HAP-1 (cell line): ENCODE data around the gene SLC16A8.

Experiments
- DNase-seq, 2 experiments: peaks; one replicate each; pipeline ENCODE4 v3.0.0-alpha.2; 2016 to 2020; ENCODE audit warnings: low spot score in 2 of 2
- H3K27me3 ChIP-seq: fragments of 250-450 bp; sonication (Bioruptor Pico); 2 replicates; pipeline ENCODE4 v1.5.1; 2020; ENCODE audit warnings: low read depth, mild to moderate bottlenecking, moderate library complexity
- H3K36me3 ChIP-seq: fragments of 250-450 bp; sonication (Bioruptor Pico); replicated peaks from 2 replicates; pipeline ENCODE4 v1.5.1; 2020; ENCODE audit warnings: mild to moderate bottlenecking
- H3K4me1 ChIP-seq: fragments of 250-450 bp; sonication (Bioruptor Pico); 2 replicates; pipeline ENCODE4 v1.5.1; 2020; ENCODE audit warnings: mild to moderate bottlenecking
- H3K4me3 ChIP-seq: fragments of 250-450 bp; sonication (Bioruptor Pico); 2 replicates; pipeline ENCODE4 v1.5.1; 2020; ENCODE audit warnings: mild to moderate bottlenecking, moderate library complexity
- H3K9me3 ChIP-seq: fragments of 250-450 bp; sonication (Bioruptor Pico); 2 replicates; pipeline ENCODE4 v1.5.1; 2020; ENCODE audit warnings: mild to moderate bottlenecking, moderate library complexity
- in situ Hi-C: fragments of 300-500 bp; cut with MboI; formaldehyde crosslinking; loops from 3 replicates; pipeline ENCODE4 v1.14.3; 2020; ENCODE audit warnings: low sequenced_read_pairs, inconsistent platforms, mixed read lengths

SLC16A8 gene, protein sequence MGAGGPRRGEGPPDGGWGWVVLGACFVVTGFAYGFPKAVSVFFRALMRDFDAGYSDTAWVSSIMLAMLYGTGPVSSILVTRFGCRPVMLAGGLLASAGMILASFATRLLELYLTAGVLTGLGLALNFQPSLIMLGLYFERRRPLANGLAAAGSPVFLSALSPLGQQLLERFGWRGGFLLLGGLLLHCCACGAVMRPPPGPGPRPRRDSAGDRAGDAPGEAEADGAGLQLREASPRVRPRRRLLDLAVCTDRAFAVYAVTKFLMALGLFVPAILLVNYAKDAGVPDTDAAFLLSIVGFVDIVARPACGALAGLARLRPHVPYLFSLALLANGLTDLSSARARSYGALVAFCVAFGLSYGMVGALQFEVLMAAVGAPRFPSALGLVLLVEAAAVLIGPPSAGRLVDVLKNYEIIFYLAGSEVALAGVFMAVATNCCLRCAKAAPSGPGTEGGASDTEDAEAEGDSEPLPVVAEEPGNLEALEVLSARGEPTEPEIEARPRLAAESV

DNA sequence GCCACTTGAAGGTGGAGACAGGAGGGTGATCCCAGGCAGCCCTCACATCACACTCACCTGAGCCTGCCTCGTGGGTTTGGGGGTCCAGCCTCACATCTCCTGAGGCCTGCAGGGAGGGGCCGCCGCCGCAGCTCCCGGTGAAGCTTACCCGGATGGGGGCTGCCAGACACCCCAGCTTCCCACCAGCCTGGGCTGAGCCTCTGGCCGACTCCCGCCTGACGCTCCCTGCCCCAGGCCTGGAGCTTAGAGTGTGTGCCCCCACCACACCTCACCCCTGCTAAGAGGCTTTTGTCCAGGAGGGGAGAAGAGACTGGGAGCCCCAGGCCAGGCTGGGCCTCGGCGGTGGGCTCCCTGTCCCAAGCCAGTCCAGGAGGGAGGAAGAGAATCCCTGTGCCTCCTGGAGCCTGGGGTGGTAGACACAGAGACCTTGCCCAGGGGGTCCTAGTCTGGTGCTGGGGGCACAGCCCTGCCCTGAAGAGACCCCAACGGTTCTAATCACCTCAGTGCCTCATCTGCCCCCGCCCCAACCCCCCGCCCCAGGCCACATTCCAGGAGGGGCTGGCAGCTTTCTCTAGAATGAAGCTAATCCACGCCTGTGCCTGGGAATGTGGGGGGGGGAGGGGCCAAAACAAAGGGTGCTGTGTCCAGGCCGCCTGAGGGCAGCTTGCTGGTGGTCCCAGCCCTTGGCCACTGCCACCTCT is at the start of gene SLC16A8:
SLC16A8 (minus strand) TSS at position 254 of the 701 bp plus-strand sequence. CDS start 1,311 bp downstream, outside the sequence.
- Histone ChIP-seq H3K4me3 (no peak within 1 kb of the TSS), H3K4me1 (peaks cover 10% of the 10 kb centered on the region), H3K36me3 (no peaks in the 10 kb centered on the region), H3K27me3 (no peaks in the 10 kb centered on the region), H3K9me3 (no peaks in the 10 kb centered on the region)
- in situ Hi-C loops, result no loop called here
- peak; percentile 12 to 76 for DNase-seq

- H3K4me1 ChIP-seq, result no peaks in the 10 kb centered on the region
- in situ Hi-C loops, result no loop called here
- DNase-seq, result no peak
- H3K9me3 ChIP-seq, result no peaks in the 10 kb centered on the region
- H3K27me3 ChIP-seq, result no peaks in the 10 kb centered on the region
- H3K4me3 ChIP-seq, result no peak overlapping the region
- H3K36me3 ChIP-seq, result peaks cover 9% of the 10 kb centered on the region
These were observed 49.3 kb upstream of the SLC16A8 start for GRCh38 chr22:38133331-38133730.

- in situ Hi-C loops, result no loop called here
- no peak for DNase-seq
- Histone ChIP-seq H3K27me3 (no peaks in the 10 kb centered on the region), H3K4me1 (no peaks in the 10 kb centered on the region), H3K4me3 (no peak overlapping the region), H3K36me3 (peaks cover 9% of the 10 kb centered on the region), H3K9me3 (no peaks in the 10 kb centered on the region)
These were observed 48.8 kb upstream of the SLC16A8 start for GRCh38 chr22:38132794-38133193.

- Histone ChIP-seq H3K9me3 (no peaks in the 10 kb centered on the region), H3K4me1 (no peaks in the 10 kb centered on the region), H3K36me3 (peaks cover 9% of the 10 kb centered on the region), H3K4me3 (no peak overlapping the region), H3K27me3 (no peaks in the 10 kb centered on the region)
- in situ Hi-C loops, result no loop called here
- DNase-seq, result no peak
These were observed 48.2 kb upstream of the SLC16A8 start for GRCh38 chr22:38132136-38132535.

GRCh38 chr22:38131399-38131798 is 47.4 kb upstream of the SLC16A8 start:
- in situ Hi-C loops, result no loop called here
- H3K4me1 ChIP-seq, result no peaks in the 10 kb centered on the region
- DNase-seq, result no peak

GRCh38 chr22:38129856-38130255 is 45.9 kb upstream of the SLC16A8 start:
- in situ Hi-C loops, result no loop called here
- H3K36me3 ChIP-seq, result no peaks in the 10 kb centered on the region; the same call in 1 of the 2 replicates
- H3K4me1 ChIP-seq, result no peaks in the 10 kb centered on the region
- H3K4me3 ChIP-seq, result no peak overlapping the region
- DNase-seq, result no peak
- H3K9me3 ChIP-seq, result no peaks in the 10 kb centered on the region
- H3K27me3 ChIP-seq, result no peaks in the 10 kb centered on the region

More at GRCh38 chr22:38131399-38131798, 47.4 kb upstream of the SLC16A8 start:
- Histone ChIP-seq H3K9me3 (no peaks in the 10 kb centered on the region), H3K27me3 (no peaks in the 10 kb centered on the region), H3K4me3 (no peak overlapping the region), H3K36me3 (peaks cover 9% of the 10 kb centered on the region)

GRCh38 chr22:38129021-38129420 is 45.0 kb upstream of the SLC16A8 start:
- Histone ChIP-seq H3K9me3 (no peaks in the 10 kb centered on the region), H3K4me3 (no peak overlapping the region), H3K27me3 (no peaks in the 10 kb centered on the region), H3K36me3 (no peaks in the 10 kb centered on the region; the same call in 1 of the 2 replicates), H3K4me1 (no peaks in the 10 kb centered on the region)
- in situ Hi-C loops, result no loop called here
- no peak for DNase-seq

DNA sequence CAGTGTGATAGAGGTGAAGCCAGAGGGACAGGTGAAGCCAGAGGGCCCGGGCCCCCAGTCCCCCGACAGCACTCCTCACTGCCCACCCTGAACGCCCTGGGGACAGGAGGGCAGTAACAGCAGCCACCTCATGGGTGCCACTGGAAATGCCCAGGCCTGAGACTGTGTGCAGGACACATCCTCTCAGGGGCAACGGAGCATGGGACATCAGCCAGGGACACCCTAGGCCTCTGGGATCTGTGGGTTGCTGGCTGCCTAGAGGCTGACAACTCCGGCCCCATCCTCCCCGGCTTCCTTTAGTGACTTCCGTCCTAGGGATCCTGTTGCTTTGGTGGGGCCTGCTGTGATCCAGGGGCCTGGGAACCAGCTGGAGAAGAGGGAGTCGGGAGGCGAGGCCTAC is 43.9 kb upstream of the SLC16A8 start:
- in situ Hi-C loops, result no loop called here
- Histone ChIP-seq H3K9me3 (no peaks in the 10 kb centered on the region), H3K4me3 (no peak overlapping the region), H3K36me3 (no peaks in the 10 kb centered on the region), H3K4me1 (no peaks in the 10 kb centered on the region), H3K27me3 (no peaks in the 10 kb centered on the region)
- DNase-seq, result no peak

GRCh38 chr22:38126928-38127668 is 43.1 kb upstream of the SLC16A8 start:
- Histone ChIP-seq H3K9me3 (no peaks in the 10 kb centered on the region), H3K36me3 (no peaks in the 10 kb centered on the region), H3K4me1 (no peaks in the 10 kb centered on the region), H3K4me3 (no peak overlapping the region), H3K27me3 (no peaks in the 10 kb centered on the region)
- in situ Hi-C loops, result no loop called here
- no peak for DNase-seq

- H3K4me3 ChIP-seq, result no peak overlapping the region
- in situ Hi-C loops, result no loop called here
- no peaks in the 10 kb centered on the region for H3K27me3 ChIP-seq
- no peaks in the 10 kb centered on the region for H3K36me3 ChIP-seq
- no peaks in the 10 kb centered on the region for H3K9me3 ChIP-seq
- H3K4me1 ChIP-seq, result no peaks in the 10 kb centered on the region
- no peak for DNase-seq
These were observed 41.8 kb upstream of the SLC16A8 start for GRCh38 chr22:38125751-38126201.

- in situ Hi-C loops, result no loop called here
- no peaks in the 10 kb centered on the region for H3K9me3 ChIP-seq
- DNase-seq, result no peak
These were observed 41.1 kb upstream of the SLC16A8 start for GRCh38 chr22:38125038-38125610.

GRCh38 chr22:38124236-38124974 is 40.4 kb upstream of the SLC16A8 start:
- no peaks in the 10 kb centered on the region for H3K36me3 ChIP-seq
- in situ Hi-C loops, result no loop called here
- H3K9me3 ChIP-seq, result no peaks in the 10 kb centered on the region
- no peak overlapping the region for H3K4me3 ChIP-seq
- DNase-seq, result no peak
- no peaks in the 10 kb centered on the region for H3K27me3 ChIP-seq
- H3K4me1 ChIP-seq, result no peaks in the 10 kb centered on the region

More at GRCh38 chr22:38125038-38125610, 41.1 kb upstream of the SLC16A8 start:
- Histone ChIP-seq H3K36me3 (no peaks in the 10 kb centered on the region), H3K4me1 (no peaks in the 10 kb centered on the region), H3K27me3 (no peaks in the 10 kb centered on the region), H3K4me3 (no peak overlapping the region)

- Histone ChIP-seq H3K4me1 (no peaks in the 10 kb centered on the region), H3K36me3 (no peaks in the 10 kb centered on the region), H3K27me3 (no peaks in the 10 kb centered on the region), H3K9me3 (no peaks in the 10 kb centered on the region), H3K4me3 (no peak overlapping the region)
- no peak for DNase-seq
- in situ Hi-C loops, result no loop called here
These were observed 38.6 kb upstream of the SLC16A8 start for GRCh38 chr22:38122616-38123015.
